K562 (cell line): Measurements from ENCODE around the gene WNK2. TPM values are rescaled to one million over a fixed set of nuclear protein-coding genes. Genes with fewer than 3 reads are reported as not detected.

Source experiments
- ATAC-seq: fragments of 200-7000 bp; cut with Tn5 transposase; 3 replicates; pipeline ENCODE4 v1.9.1; 2020; ENCODE audit warnings: moderate library complexity
- BruUV-seq: library from RNA; stranded (reverse); fragments of 400-500 nt; replicated peaks from 2 replicates; lab custom pipeline; 2021; lab: Mats Ljungman, UMichigan
- CTCF ChIA-PET: fragments of 300-600 bp; formaldehyde crosslinking; extraction: SDS; loops from one replicate; lab custom pipeline; 2021; ENCODE audit warnings: low intra/inter-chr PET ratio; lab: Yijun Ruan, JAX
- POLR2A ChIA-PET: fragments of 300-600, 350-650 bp; sonication (Branson Sonifier 250); formaldehyde crosslinking; extraction: SDS; loops from one replicate; lab custom pipeline; 2021; ENCODE audit warnings: antibody characterized with exemption, inconsistent platforms; lab: Yijun Ruan, JAX
- DNase-seq, 4 experiments: peaks; one replicate each; pipeline versions ENCODE4 v3.0.0 to v3.0.0-alpha.2; 2011 to 2018; ENCODE audit warnings: low spot score in 3 of 4, mixed read lengths in 3 of 4; ENCODE audit errors: extremely low read depth in 1 of 4
- FAIRE-seq: peaks from 2 replicates; lab custom pipeline; 2011; peaks lifted over from hg19 to GRCh38; lab: Jason Lieb, UNC
- H2AFZ ChIP-seq: 2 replicates; pipeline ENCODE4 v1.6.0; 2011; ENCODE audit warnings: low read depth, low read length, control low read depth, inconsistent platforms
- H3K27ac ChIP-seq: fragments of 200-600 bp; 3 replicates; pipeline ENCODE4 v1.8.0; 2011; ENCODE audit warnings: low read depth, mild to moderate bottlenecking, control low read depth, inconsistent platforms, low read length, moderate library complexity, mixed read lengths; ENCODE audit errors: extremely low read depth
- H3K27me3 ChIP-seq, 2 experiments: fragments of 300-600 bp in 1 of 2; 2 replicates in 1 of 2; 3 replicates in 1 of 2; pipeline versions ENCODE4 v1.6.0 to v1.8.0; 2011; ENCODE audit warnings: inconsistent platforms in 2 of 2, low read length in 2 of 2, mild to moderate bottlenecking in 1 of 2, mixed read lengths in 1 of 2, moderate library complexity in 1 of 2; ENCODE audit not compliant: control insufficient read depth in 2 of 2, insufficient read depth in 2 of 2
- H3K36me3 ChIP-seq: fragments of 300-600 bp; 3 replicates; pipeline ENCODE4 v1.8.0; 2011; ENCODE audit warnings: mild to moderate bottlenecking, low read length, inconsistent platforms; ENCODE audit not compliant: control insufficient read depth, insufficient read depth
- H3K4me1 ChIP-seq, 2 experiments: fragments of 200-600 bp in 1 of 2; replicated peaks in 1 of 2; 2 replicates in 1 of 2; 3 replicates in 1 of 2; pipeline versions ENCODE4 v1.5.1 to v1.8.0; 2011; ENCODE audit warnings: inconsistent platforms in 2 of 2, low read length in 2 of 2, mild to moderate bottlenecking in 1 of 2, mixed read lengths in 1 of 2, moderate library complexity in 1 of 2; ENCODE audit not compliant: control insufficient read depth in 2 of 2, insufficient read depth in 2 of 2
- H3K4me2 ChIP-seq: 2 replicates; pipeline ENCODE4 v1.6.1; 2011; ENCODE audit warnings: low read length, control low read depth, inconsistent platforms, mixed read lengths; ENCODE audit not compliant: insufficient read depth
- H3K4me3 ChIP-seq: fragments of 200-600 bp; sonication (generic), shearing (Covaris generic); 2 replicates; pipeline ENCODE4 v1.5.1; 2016; ENCODE audit warnings: control low read depth, inconsistent platforms
- H3K79me2 ChIP-seq: fragments of 200-600 bp; 3 replicates; pipeline ENCODE4 v1.8.0; 2011; ENCODE audit warnings: low read length, inconsistent platforms; ENCODE audit not compliant: control insufficient read depth, insufficient read depth
- H3K9ac ChIP-seq, 2 experiments: 2 replicates each; pipeline versions ENCODE4 v1.6.0 to v1.6.1; 2011; ENCODE audit warnings: low read depth in 2 of 2, low read length in 2 of 2, control low read depth in 1 of 2, inconsistent platforms in 1 of 2, mild to moderate bottlenecking in 1 of 2, mixed read lengths in 1 of 2; ENCODE audit not compliant: insufficient read depth in 1 of 2
- H3K9me1 ChIP-seq: one replicate; pipeline ENCODE4 v1.6.0; 2011; ENCODE audit warnings: inconsistent platforms, mild to moderate bottlenecking, low read length, moderate library complexity; ENCODE audit not compliant: control insufficient read depth, insufficient read depth
- H3K9me3 ChIP-seq: replicated peaks from 2 replicates; pipeline ENCODE4 v1.5.1; 2011; ENCODE audit warnings: low read depth, low read length, inconsistent platforms; ENCODE audit not compliant: control insufficient read depth, insufficient read depth
- H4K20me1 ChIP-seq: replicated peaks from 2 replicates; pipeline ENCODE4 v1.6.1; 2011; ENCODE audit warnings: low read length, inconsistent platforms, mixed read lengths; ENCODE audit not compliant: control insufficient read depth, insufficient read depth
- CAMTA2 ChIP-seq: fragments of 250-450 bp; sonication (Bioruptor Pico); conservative IDR thresholded peaks from 2 replicates; pipeline ENCODE4 v1.5.1; 2022
- CTCF ChIP-seq, 3 experiments: IDR thresholded peaks in 2 of 3; conservative IDR thresholded peaks in 1 of 3; 2 replicates each; pipeline ENCODE4 v1.5.1; 2011 to 2012; ENCODE audit warnings: low read length in 3 of 3, mild to moderate bottlenecking in 3 of 3, control low read depth in 2 of 3, improper control_type of control experiment in 1 of 3, inconsistent platforms in 1 of 3, low read depth in 1 of 3, mixed read lengths in 1 of 3, moderate library complexity in 1 of 3; ENCODE audit not compliant: insufficient read depth in 2 of 3
- EP300 ChIP-seq: IDR thresholded peaks from 2 replicates; pipeline ENCODE4 v1.6.1; 2012; ENCODE audit warnings: low read length, improper control_type of control experiment
- HNRNPUL1 ChIP-seq: fragments of 200-400 bp; formaldehyde crosslinking; IDR thresholded peaks from 2 replicates; pipeline ENCODE4 v1.6.1; 2017; ENCODE audit warnings: low read length
- PKNOX1 ChIP-seq: fragments of 450-650 bp; IDR thresholded peaks from 2 replicates; pipeline ENCODE4 v1.6.1; 2016
- RAD21 ChIP-seq, 2 experiments: fragments of 250-450 bp in 1 of 2; fragments of 450-650 bp in 1 of 2; sonication (Bioruptor Pico) in 1 of 2; formaldehyde crosslinking in 1 of 2; IDR thresholded peaks in 1 of 2; conservative IDR thresholded peaks in 1 of 2; 2 replicates each; pipeline versions ENCODE4 v1.4.0 to v1.8.0; 2020 to 2022; ENCODE audit warnings: mild to moderate bottlenecking in 2 of 2, moderate library complexity in 1 of 2
- RBM14 ChIP-seq: fragments of 200-400 bp; formaldehyde crosslinking; IDR thresholded peaks from 2 replicates; pipeline ENCODE4 v1.6.1; 2018; ENCODE audit warnings: low read depth, mild to moderate bottlenecking, low read length, moderate library complexity, borderline replicate concordance; ENCODE audit not compliant: insufficient read depth
- ZNF518B ChIP-seq: fragments of 250-450 bp; sonication (Bioruptor Pico); IDR thresholded peaks from 2 replicates; pipeline ENCODE4 v1.5.0; 2021; ENCODE audit warnings: mild to moderate bottlenecking, moderate library complexity
- WGBS: fragments of 100-300 bp; shearing (Covaris generic); methylation state at CpG from one replicate; pipeline ENCODE4 v1.1.6; 2016; ENCODE audit warnings: low coverage, mixed read lengths; ENCODE audit not compliant: insufficient coverage; ENCODE audit errors: missing lambda C conversion rate; 5-methylcytosine and 5-hydroxymethylcytosine counted together
- in situ Hi-C: fragments of 300-500 bp; cut with MboI; formaldehyde crosslinking; loops from 4 replicates; pipeline ENCODE4 v1.15.0; 2018; ENCODE audit warnings: inconsistent platforms, mixed read lengths
- intact Hi-C: fragments of 100-400 bp; cut with micrococcal nuclease; formaldehyde crosslinking; loops from 2 replicates; pipeline ENCODE4 v1.14.2; 2022
- polyA plus RNA-seq, 8 experiments: library from polyadenylated mRNA; depleted of rRNA in 4 of 8; stranded (reverse) in 5 of 8; unstranded in 3 of 8; fragments of >200 nt; fragmentation: Nextera tagmentation in 2 of 8; fragmentation: Illumina TruSeq in 1 of 8; extraction: Ambion mirVana in 2 of 8; extraction: Trizol in 1 of 8; gene quantifications; 2 replicates each; pipeline versions ENCODE4 v1.2.1 to v1.2.3, GENCODE V29; 2011 to 2014; ENCODE audit warnings: inconsistent platforms in 1 of 8, missing spikeins in 1 of 8
- total RNA-seq, 7 experiments: library from RNA; depleted of rRNA in 6 of 7; stranded (reverse); fragments of >200 nt in 6 of 7; fragmentation: Illumina TruSeq in 2 of 7; extraction: Trizol in 2 of 7; gene quantifications; 2 replicates each; pipeline versions ENCODE4 v1.2.1 to v1.2.3, GENCODE V29; 2011 to 2021; ENCODE audit warnings: low replicate concordance in 1 of 7

The WNK2 gene
- total and polyA plus RNA-seq, 9 of the 15 experiments (the other 6 are each of a cell fraction or from before 2014, with no cell fraction given): 0.36 to 3.3 (median 0.64) TPM; not detected in 2

- H2AFZ ChIP-seq: no peak overlapping the region
- WGBS: 3% methylated on average over 5 of the region's 5 CpGs
- in situ Hi-C loops: no loop called here
- no peaks in the 10 kb centered on the region for H3K36me3 ChIP-seq
- peak in 2 of 4 experiments; percentile 7 to 8 for DNase-seq
- H3K9me1 ChIP-seq: no peaks in the 10 kb centered on the region
- H3K4me1 ChIP-seq: no peaks in the 10 kb centered on the region
- TF ChIP-seq PKNOX1 (no peak), RAD21 (CRISPR knock-in tag; conservative IDR thresholded peaks at IDR 0.05 in 1 of 2, IDR thresholded peaks at IDR 0.05 in 1 of 2) (peak in 1 of 2 experiments; percentile 36; a peak in 2 of 4 replicates), CTCF (IDR thresholded peaks at IDR 0.05 in 2 of 3, conservative IDR thresholded peaks at IDR 0.05 in 1 of 3; ENCODE audit: insufficient read depth in 2 of 3, low read depth in 1 of 3, low read length in 3 of 3) (peak in 1 of 3 experiments; percentile 18; a peak in 1 of 6 replicates), ZNF518B (CRISPR knock-in tag) (no peak), HNRNPUL1 (no peak), CAMTA2 (no peak), RBM14 (no peak), EP300 (no peak)
- peaks cover 0 to 9% of the 10 kb centered on the region in 2 experiments; a peak in 3 of 5 replicates for H3K27me3 ChIP-seq
- no peak for FAIRE-seq
- no peak for ATAC-seq
- BruUV-seq: no TSS peak
- no peak overlapping the region for H3K9ac ChIP-seq
- ChIA-PET CTCF (no interaction called here), POLR2A (interaction anchor here (0.8 kb wide), 1 partner anchor 9 kb away, joined by 3 read pairs; no protein-coding TSS in a partner anchor)
- H3K79me2 ChIP-seq: no peaks in the 10 kb centered on the region
- no peak overlapping the region for H3K27ac ChIP-seq
- H3K9me3 ChIP-seq: no peaks in the 10 kb centered on the region
- intact Hi-C loops: no loop called here
- H4K20me1 ChIP-seq: no peaks in the 10 kb centered on the region
- no peak overlapping the region for H3K4me2 ChIP-seq
- no peak overlapping the region for H3K4me3 ChIP-seq
These were observed 93.0 kb downstream of the WNK2 start for GRCh38 chr9:93276973-93277372.
